RWPE2 (cell line): ENCODE results near the gene DAZAP2.

Experiments used
- ATAC-seq: fragments of 200-7000 bp; cut with Tn5 transposase; 3 replicates; pipeline ENCODE4 v1.9.1; 2021; ENCODE audit warnings: low read depth
- DNase-seq: peaks from one replicate; pipeline ENCODE4 v3.0.0-alpha.2; 2020; ENCODE audit warnings: low spot score
- H3K27ac ChIP-seq: fragments of 450-650 bp; 2 replicates; pipeline ENCODE4 v1.5.1; 2017; ENCODE audit warnings: mild to moderate bottlenecking; ENCODE audit not compliant: poor library complexity, severe bottlenecking
- H3K27me3 ChIP-seq: fragments of 250-450 bp; sonication (Bioruptor Pico); 2 replicates; pipeline ENCODE4 v1.5.1; 2021; ENCODE audit warnings: mild to moderate bottlenecking, moderate library complexity; ENCODE audit not compliant: insufficient read depth, poor library complexity, severe bottlenecking
- H3K36me3 ChIP-seq: fragments of 250-450 bp; sonication (Bioruptor Pico); 2 replicates; pipeline ENCODE4 v1.5.1; 2020; ENCODE audit warnings: low read depth, mild to moderate bottlenecking, moderate library complexity
- H3K4me1 ChIP-seq: fragments of 250-450 bp; sonication (Bioruptor Pico); 2 replicates; pipeline ENCODE4 v1.5.1; 2021; ENCODE audit warnings: mild to moderate bottlenecking, moderate library complexity; ENCODE audit not compliant: insufficient read depth, poor library complexity, severe bottlenecking
- H3K4me3 ChIP-seq: fragments of 250-450 bp; sonication (Bioruptor Pico); 2 replicates; pipeline ENCODE4 v1.5.1; 2021; ENCODE audit warnings: mild to moderate bottlenecking, moderate library complexity; ENCODE audit not compliant: severe bottlenecking
- H3K9me3 ChIP-seq: fragments of 250-450 bp; sonication (Bioruptor Pico); 2 replicates; pipeline ENCODE4 v1.5.1; 2021; ENCODE audit warnings: mild to moderate bottlenecking, moderate library complexity; ENCODE audit not compliant: severe bottlenecking
- TF ChIP-seq, protein P1 (sequence below): fragments of 450-650 bp; IDR thresholded peaks from one replicate; pipeline ENCODE4 v1.5.1; 2017; ENCODE audit warnings: mild to moderate bottlenecking, moderate library complexity; ENCODE audit not compliant: poor library complexity, severe bottlenecking

The DAZAP2 gene

GRCh38 chr12:51205350-51205749, 33.3 kb upstream of the DAZAP2 start:
- Histone ChIP-seq H3K9me3 (no peaks in the 10 kb centered on the region), H3K27ac (no peak overlapping the region), H3K36me3 (no peaks in the 10 kb centered on the region), H3K27me3 (no peaks in the 10 kb centered on the region), H3K4me1 (no peaks in the 10 kb centered on the region), H3K4me3 (no peak overlapping the region)
- TF ChIP-seq, protein P1, sequence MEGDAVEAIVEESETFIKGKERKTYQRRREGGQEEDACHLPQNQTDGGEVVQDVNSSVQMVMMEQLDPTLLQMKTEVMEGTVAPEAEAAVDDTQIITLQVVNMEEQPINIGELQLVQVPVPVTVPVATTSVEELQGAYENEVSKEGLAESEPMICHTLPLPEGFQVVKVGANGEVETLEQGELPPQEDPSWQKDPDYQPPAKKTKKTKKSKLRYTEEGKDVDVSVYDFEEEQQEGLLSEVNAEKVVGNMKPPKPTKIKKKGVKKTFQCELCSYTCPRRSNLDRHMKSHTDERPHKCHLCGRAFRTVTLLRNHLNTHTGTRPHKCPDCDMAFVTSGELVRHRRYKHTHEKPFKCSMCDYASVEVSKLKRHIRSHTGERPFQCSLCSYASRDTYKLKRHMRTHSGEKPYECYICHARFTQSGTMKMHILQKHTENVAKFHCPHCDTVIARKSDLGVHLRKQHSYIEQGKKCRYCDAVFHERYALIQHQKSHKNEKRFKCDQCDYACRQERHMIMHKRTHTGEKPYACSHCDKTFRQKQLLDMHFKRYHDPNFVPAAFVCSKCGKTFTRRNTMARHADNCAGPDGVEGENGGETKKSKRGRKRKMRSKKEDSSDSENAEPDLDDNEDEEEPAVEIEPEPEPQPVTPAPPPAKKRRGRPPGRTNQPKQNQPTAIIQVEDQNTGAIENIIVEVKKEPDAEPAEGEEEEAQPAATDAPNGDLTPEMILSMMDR = no peak
- DNase-seq (no peak), ATAC-seq (no peak)

DNA sequence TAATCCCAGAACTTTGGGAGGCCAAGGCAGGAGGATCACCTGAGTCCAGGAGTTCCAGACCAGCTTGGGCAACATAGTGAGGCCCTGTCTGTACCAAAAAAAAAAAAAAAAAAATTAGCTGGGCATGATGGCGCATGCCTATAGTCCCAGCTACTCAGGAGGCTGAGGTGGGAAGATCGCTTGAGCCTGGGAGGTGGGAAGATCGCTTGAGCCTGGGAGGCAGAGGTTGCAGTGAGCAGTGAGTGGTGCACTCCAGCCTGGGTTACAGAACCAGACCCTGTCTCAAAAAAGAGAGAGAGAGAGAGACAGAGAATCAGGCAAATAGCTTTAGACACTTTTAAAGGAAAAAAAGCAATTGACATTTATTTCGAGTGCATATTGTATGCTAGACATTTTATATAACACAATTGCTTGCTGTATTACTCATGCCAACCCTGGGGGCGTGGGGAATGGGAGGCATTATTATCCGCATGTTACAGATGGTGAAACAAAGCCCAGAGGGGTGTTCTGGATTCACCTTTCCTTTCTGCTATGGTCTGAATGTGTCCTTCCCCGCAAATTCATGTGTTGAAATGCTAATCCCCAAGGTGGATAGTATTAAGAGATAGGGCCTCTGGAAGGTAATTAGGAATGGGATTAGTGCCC, 30.5 kb upstream of the DAZAP2 start:
- Histone ChIP-seq H3K27ac (no peak overlapping the region), H3K4me1 (no peaks in the 10 kb centered on the region), H3K27me3 (no peaks in the 10 kb centered on the region), H3K4me3 (no peak overlapping the region), H3K9me3 (no peaks in the 10 kb centered on the region), H3K36me3 (no peaks in the 10 kb centered on the region)
- TF ChIP-seq, protein P1 = no peak
- ATAC-seq = no peak
- DNase-seq = no peak

- no peak for ATAC-seq
- no peaks in the 10 kb centered on the region for H3K36me3 ChIP-seq
- TF ChIP-seq, protein P1 = no peak
- no peaks in the 10 kb centered on the region for H3K9me3 ChIP-seq
- no peak overlapping the region for H3K27ac ChIP-seq
- no peak overlapping the region for H3K4me3 ChIP-seq
- no peak for DNase-seq
- no peaks in the 10 kb centered on the region for H3K27me3 ChIP-seq
- no peaks in the 10 kb centered on the region for H3K4me1 ChIP-seq
Observed at GRCh38 chr12:51209259-51209658, 29.4 kb upstream of the DAZAP2 start.

DNA sequence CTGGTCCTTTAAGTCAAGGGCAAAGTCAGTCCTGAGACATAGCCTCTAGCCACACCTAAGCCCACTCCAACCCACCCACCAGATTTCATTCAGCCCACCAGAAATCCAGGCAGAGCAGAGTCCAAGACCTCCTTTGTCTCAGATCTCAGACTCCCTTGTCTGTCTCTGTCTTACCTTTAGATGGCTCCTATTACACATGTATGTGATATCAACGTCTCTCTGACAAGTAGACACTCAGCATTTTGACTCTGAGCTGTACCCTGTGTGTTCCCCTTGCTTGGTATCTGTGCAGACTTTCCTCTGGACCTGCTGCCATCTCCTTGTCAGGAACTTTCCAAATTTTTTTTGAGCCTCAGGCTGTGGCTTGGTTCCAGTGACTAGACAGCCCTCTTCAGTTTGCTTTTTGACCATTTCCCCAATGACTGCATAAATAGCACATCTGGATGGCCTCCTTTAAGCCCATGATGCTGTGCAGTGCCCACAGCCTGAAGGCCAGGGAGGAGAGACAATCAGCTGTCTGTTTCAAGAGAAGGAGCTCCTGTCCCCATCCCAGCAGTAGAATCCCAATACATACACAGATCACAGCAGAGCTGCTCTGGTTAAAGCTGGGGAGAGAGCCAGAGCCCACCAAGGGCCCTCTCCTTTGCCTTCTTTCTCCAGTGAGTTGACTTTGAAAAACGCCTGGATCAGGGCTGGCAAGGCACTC, 27.8 kb upstream of the DAZAP2 start:
- no peaks in the 10 kb centered on the region for H3K36me3 ChIP-seq
- H3K4me3 ChIP-seq = no peak overlapping the region
- DNase-seq = no peak
- no peak overlapping the region for H3K27ac ChIP-seq
- TF ChIP-seq, protein P1 = no peak
- ATAC-seq = peak; percentile 27; the same call in 1 of the 3 replicates
- no peaks in the 10 kb centered on the region for H3K4me1 ChIP-seq
- H3K9me3 ChIP-seq = no peaks in the 10 kb centered on the region
- no peaks in the 10 kb centered on the region for H3K27me3 ChIP-seq

DNA sequence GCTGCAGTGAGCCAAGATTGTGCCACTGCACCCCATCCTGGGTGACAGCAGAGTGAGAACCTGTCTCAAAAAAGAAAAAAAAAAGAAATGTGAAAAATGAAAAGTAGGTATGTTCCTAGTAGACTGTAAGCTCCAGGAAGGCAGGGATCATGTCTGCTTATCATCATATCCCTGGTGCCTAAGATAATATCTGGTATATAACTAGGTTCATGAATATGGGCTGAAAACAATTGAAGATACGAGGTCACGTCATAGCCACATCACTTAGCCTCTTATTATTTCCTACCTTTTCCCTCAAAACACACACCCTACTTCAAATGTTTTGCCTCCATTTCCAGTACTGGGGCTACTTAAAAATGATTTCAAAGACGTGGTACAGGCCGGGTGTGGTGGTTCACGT, 23.7 kb upstream of the DAZAP2 start:
- Histone ChIP-seq H3K9me3 (no peaks in the 10 kb centered on the region), H3K36me3 (no peaks in the 10 kb centered on the region), H3K4me1 (peaks cover 6% of the 10 kb centered on the region), H3K4me3 (no peak overlapping the region), H3K27me3 (no peaks in the 10 kb centered on the region), H3K27ac (no peak overlapping the region)
- ATAC-seq (no peak), DNase-seq (no peak)
- TF ChIP-seq, protein P1 = no peak
